ENCODE results near the gene TRMT10A. TPM values are rescaled to one million over a fixed set of nuclear protein-coding genes. Genes with fewer than 3 reads are reported as not detected.

The TRMT10A gene
- total RNA-seq, 2 donors from 2014 or later = 7.2 to 8.0 TPM

DNA sequence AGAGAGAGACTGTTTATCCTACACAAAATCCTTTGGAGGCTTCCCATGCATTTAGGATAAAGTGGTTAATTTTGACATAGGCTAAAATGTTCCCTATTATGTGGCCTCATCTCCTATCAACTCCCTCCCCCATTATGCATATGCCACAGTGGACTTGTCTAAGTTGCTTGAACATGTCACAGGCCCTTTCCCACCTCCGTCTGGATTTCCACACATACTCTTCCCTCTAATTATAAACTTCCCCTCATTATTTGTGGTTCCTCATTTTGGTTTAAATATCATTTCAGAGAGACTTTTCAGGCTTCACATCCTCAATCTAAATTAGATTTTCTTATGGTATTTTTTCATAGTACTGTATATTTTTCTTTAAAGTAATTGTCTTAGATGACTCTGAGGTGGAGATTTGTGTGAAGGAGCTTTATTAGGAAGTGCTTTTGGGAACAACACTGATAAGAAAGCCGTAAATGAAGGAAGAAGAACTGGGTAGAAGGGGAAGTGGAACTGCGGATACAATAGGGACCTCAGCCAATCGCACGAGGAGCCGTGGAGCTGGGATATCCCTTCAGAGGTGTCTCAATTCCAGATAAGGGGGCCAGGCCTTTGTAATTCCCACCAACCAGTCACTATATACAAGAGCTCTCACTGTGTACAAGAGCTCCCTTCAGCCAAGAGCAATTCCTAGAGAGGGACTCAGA lies 45.1 kb downstream of the TRMT10A start:
- WGBS = 66% methylated on average over 6 of the region's 6 CpGs
- intact Hi-C loops (cut with DNase I) = no loop called here

DNA sequence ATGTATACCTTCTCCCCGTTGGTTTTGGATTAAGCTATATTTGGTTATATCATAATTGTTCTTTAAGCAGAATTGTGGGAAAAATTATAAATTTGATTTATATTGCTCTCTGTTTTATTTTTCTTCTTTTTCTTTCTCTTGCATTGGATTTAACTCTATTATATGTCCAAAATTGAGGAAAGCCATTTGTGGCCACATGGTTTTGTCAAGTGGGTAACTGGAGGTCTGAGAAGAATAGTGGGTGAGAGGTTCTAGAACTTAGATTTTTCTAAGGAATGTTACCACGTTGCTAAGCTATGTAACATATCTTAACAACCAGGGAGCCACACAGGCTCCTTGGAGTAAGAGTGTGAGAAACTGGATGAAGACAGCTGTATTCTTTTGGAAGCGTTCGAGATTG lies 53.1 kb downstream of the TRMT10A start, which contains the start of gene C4orf17:
Gene C4orf17, plus strand, starts transcription at position 301 of the 400 bp plus-strand sequence. CDS start 2,061 bp downstream, outside the sequence.
- Histone ChIP-seq H3K9me3 (no peaks in the 10 kb centered on the region), H3K4me1 (replicated peaks) (no peaks in the 10 kb centered on the region), H3K27ac (no peak within 1 kb of the TSS), H3K27me3 (replicated peaks; ENCODE audit: insufficient read depth) (no peaks in the 10 kb centered on the region), H3K36me3 (no peaks in the 10 kb centered on the region), H3K4me3 (no peak within 1 kb of the TSS)
- TF ChIP-seq POLR2AphosphoS5 (IDR thresholded peaks at IDR 0.05) = no peak
- TF ChIP-seq, protein P1, sequence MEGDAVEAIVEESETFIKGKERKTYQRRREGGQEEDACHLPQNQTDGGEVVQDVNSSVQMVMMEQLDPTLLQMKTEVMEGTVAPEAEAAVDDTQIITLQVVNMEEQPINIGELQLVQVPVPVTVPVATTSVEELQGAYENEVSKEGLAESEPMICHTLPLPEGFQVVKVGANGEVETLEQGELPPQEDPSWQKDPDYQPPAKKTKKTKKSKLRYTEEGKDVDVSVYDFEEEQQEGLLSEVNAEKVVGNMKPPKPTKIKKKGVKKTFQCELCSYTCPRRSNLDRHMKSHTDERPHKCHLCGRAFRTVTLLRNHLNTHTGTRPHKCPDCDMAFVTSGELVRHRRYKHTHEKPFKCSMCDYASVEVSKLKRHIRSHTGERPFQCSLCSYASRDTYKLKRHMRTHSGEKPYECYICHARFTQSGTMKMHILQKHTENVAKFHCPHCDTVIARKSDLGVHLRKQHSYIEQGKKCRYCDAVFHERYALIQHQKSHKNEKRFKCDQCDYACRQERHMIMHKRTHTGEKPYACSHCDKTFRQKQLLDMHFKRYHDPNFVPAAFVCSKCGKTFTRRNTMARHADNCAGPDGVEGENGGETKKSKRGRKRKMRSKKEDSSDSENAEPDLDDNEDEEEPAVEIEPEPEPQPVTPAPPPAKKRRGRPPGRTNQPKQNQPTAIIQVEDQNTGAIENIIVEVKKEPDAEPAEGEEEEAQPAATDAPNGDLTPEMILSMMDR (IDR thresholded peaks at IDR 0.05) = no peak
- intact Hi-C loops (cut with DNase I) = no loop called here
- DNase-seq (ENCODE audit: low spot score) = no peak
- WGBS = 81% methylated on average over 4 of the region's 4 CpGs

More for the DNA sequence above, 45.1 kb downstream of the TRMT10A start:
- Histone ChIP-seq H3K4me3 (no peak overlapping the region), H3K9me3 (no peaks in the 10 kb centered on the region), H3K4me1 (replicated peaks) (no peaks in the 10 kb centered on the region), H3K27ac (no peak overlapping the region), H3K27me3 (replicated peaks; ENCODE audit: insufficient read depth) (no peaks in the 10 kb centered on the region), H3K36me3 (no peaks in the 10 kb centered on the region)
- TF ChIP-seq, protein P1 (IDR thresholded peaks at IDR 0.05) = no peak
- TF ChIP-seq POLR2A (IDR thresholded peaks at IDR 0.05) = no peak
- TF ChIP-seq POLR2AphosphoS5 (IDR thresholded peaks at IDR 0.05) = no peak
- DNase-seq (ENCODE audit: low spot score) = no peak

DNA sequence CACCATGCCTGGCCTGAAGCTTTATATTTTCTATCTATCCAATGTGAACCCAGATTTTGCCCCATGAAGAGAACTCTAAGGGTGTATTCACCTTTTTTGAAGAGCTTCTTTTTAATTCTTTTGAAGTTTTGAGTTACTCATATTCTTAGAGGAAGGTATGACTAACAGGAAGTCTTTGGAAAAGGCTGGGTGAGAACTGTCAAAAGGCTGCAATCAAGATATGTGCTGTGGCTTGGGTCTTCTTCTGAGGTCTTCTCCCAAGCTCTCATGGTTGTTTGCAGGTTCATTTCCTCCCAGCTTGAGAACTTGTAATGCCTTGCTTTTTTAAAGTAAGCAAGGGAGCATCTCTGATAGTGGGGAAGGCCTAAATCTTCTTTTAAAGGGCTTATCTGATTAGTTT lies 56.1 kb downstream of the TRMT10A start:
- Histone ChIP-seq H3K4me3 (no peak overlapping the region), H3K9me3 (no peaks in the 10 kb centered on the region), H3K4me1 (replicated peaks) (no peaks in the 10 kb centered on the region), H3K27me3 (replicated peaks; ENCODE audit: insufficient read depth) (no peaks in the 10 kb centered on the region), H3K36me3 (no peaks in the 10 kb centered on the region), H3K27ac (no peak overlapping the region)
- no peak for DNase-seq (ENCODE audit: low spot score)
- no peak for TF ChIP-seq POLR2AphosphoS5 (IDR thresholded peaks at IDR 0.05)
- TF ChIP-seq, protein P1 (IDR thresholded peaks at IDR 0.05) = no peak
- TF ChIP-seq POLR2A (IDR thresholded peaks at IDR 0.05) = no peak
- intact Hi-C loops (cut with DNase I) = no loop called here

DNA sequence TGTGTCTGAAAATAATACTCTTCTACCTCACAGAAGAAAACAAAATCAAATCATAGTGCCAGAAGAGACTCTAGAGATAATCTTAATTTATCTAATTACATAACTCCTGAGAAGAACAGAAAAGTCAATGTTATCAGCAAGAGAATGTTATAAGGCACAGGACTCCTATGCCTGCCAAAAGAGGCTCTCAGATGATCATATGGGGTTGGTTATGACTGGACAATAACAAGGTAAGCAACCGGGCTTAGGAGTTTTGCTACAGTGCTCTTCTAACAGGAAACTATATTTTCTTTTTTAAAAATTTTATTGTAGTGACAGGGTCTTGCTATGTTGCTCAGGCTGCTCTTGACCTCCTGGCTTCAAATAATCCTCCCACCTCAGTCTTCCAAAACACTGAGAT lies 56.5 kb downstream of the TRMT10A start:
- no peaks in the 10 kb centered on the region for H3K27me3 ChIP-seq (replicated peaks; ENCODE audit: insufficient read depth)
- H3K9me3 ChIP-seq = no peaks in the 10 kb centered on the region
- no peaks in the 10 kb centered on the region for H3K36me3 ChIP-seq
- WGBS = 71% methylated on average over 1 of the region's 1 CpG
- no peak for DNase-seq (ENCODE audit: low spot score)
- no peaks in the 10 kb centered on the region for H3K4me1 ChIP-seq (replicated peaks)
- no peak overlapping the region for H3K27ac ChIP-seq
- intact Hi-C loops (cut with DNase I) = no loop called here
- TF ChIP-seq POLR2A (IDR thresholded peaks at IDR 0.05) (no peak), POLR2AphosphoS5 (IDR thresholded peaks at IDR 0.05) (no peak)
- TF ChIP-seq, protein P1 (IDR thresholded peaks at IDR 0.05) = no peak
- no peak overlapping the region for H3K4me3 ChIP-seq

- intact Hi-C loops (cut with DNase I) = no loop called here
- Histone ChIP-seq H3K9me3 (no peaks in the 10 kb centered on the region), H3K36me3 (no peaks in the 10 kb centered on the region), H3K4me1 (replicated peaks) (no peaks in the 10 kb centered on the region), H3K27me3 (replicated peaks; ENCODE audit: insufficient read depth) (no peaks in the 10 kb centered on the region), H3K4me3 (no peak overlapping the region), H3K27ac (no peak overlapping the region)
- TF ChIP-seq POLR2AphosphoS5 (IDR thresholded peaks at IDR 0.05) = no peak
- no peak for DNase-seq (ENCODE audit: low spot score)
- WGBS = 61% methylated on average over 2 of the region's 2 CpGs
Measured at GRCh38 chr4:99506781-99507180, 57.1 kb downstream of the TRMT10A start.

Data from prostate gland (tissue), 2 donors.